ENCODE measurements around the gene ATG4A.
A peak's percentile ranks its signal among the peaks of the same experiment; 100 is the strongest.

Gene ATG4A

GRCh38 chrX:108132876-108133275 is 41.3 kb downstream of the ATG4A start:
- TF ChIP-seq CTCF (IDR thresholded peaks at IDR 0.05; ENCODE audit: poor library complexity, severe bottlenecking), result no peak
- Histone ChIP-seq H3K36me3 (ENCODE audit: low read depth) (no peaks in the 10 kb centered on the region), H3K27ac (ENCODE audit: poor library complexity, severe bottlenecking) (no peak overlapping the region), H3K27me3 (ENCODE audit: insufficient read depth, poor library complexity, severe bottlenecking) (no peaks in the 10 kb centered on the region), H3K4me3 (ENCODE audit: severe bottlenecking) (no peak overlapping the region), H3K4me1 (ENCODE audit: insufficient read depth, poor library complexity, severe bottlenecking) (no peaks in the 10 kb centered on the region), H3K9me3 (ENCODE audit: severe bottlenecking) (no peaks in the 10 kb centered on the region)
- DNase-seq (ENCODE audit: low spot score) (no peak), ATAC-seq (ENCODE audit: low read depth) (no peak)

- Histone ChIP-seq H3K9me3 (ENCODE audit: severe bottlenecking) (no peaks in the 10 kb centered on the region), H3K27ac (ENCODE audit: poor library complexity, severe bottlenecking) (no peak overlapping the region), H3K27me3 (ENCODE audit: insufficient read depth, poor library complexity, severe bottlenecking) (no peaks in the 10 kb centered on the region), H3K4me1 (ENCODE audit: insufficient read depth, poor library complexity, severe bottlenecking) (no peaks in the 10 kb centered on the region), H3K36me3 (ENCODE audit: low read depth) (no peaks in the 10 kb centered on the region), H3K4me3 (ENCODE audit: severe bottlenecking) (no peak overlapping the region)
- no peak for ATAC-seq (ENCODE audit: low read depth)
- no peak for DNase-seq (ENCODE audit: low spot score)
- no peak for TF ChIP-seq CTCF (IDR thresholded peaks at IDR 0.05; ENCODE audit: poor library complexity, severe bottlenecking)
Observed at GRCh38 chrX:108134724-108135123, 43.1 kb downstream of the ATG4A start.

- H3K9me3 ChIP-seq (ENCODE audit: severe bottlenecking), result no peaks in the 10 kb centered on the region
- no peak for ATAC-seq (ENCODE audit: low read depth)
- H3K4me1 ChIP-seq (ENCODE audit: insufficient read depth, poor library complexity, severe bottlenecking), result no peaks in the 10 kb centered on the region
- peak; percentile 36 for TF ChIP-seq CTCF (IDR thresholded peaks at IDR 0.05; ENCODE audit: poor library complexity, severe bottlenecking)
- H3K36me3 ChIP-seq (ENCODE audit: low read depth), result no peaks in the 10 kb centered on the region
- H3K27me3 ChIP-seq (ENCODE audit: insufficient read depth, poor library complexity, severe bottlenecking), result no peaks in the 10 kb centered on the region
- H3K4me3 ChIP-seq (ENCODE audit: severe bottlenecking), result no peak overlapping the region
- no peak for DNase-seq (ENCODE audit: low spot score)
- no peak overlapping the region for H3K27ac ChIP-seq (ENCODE audit: poor library complexity, severe bottlenecking)
Observed at GRCh38 chrX:108138814-108139702, 47.5 kb downstream of the ATG4A start.

GRCh38 chrX:108148524-108148923 is 56.9 kb downstream of the ATG4A start:
- no peak for ATAC-seq (ENCODE audit: low read depth)

More at GRCh38 chrX:108148524-108148923, 56.9 kb downstream of the ATG4A start:
- Histone ChIP-seq H3K36me3 (ENCODE audit: low read depth) (no peaks in the 10 kb centered on the region), H3K27ac (ENCODE audit: poor library complexity, severe bottlenecking) (no peak overlapping the region), H3K4me1 (ENCODE audit: insufficient read depth, poor library complexity, severe bottlenecking) (no peaks in the 10 kb centered on the region), H3K9me3 (ENCODE audit: severe bottlenecking) (no peaks in the 10 kb centered on the region), H3K27me3 (ENCODE audit: insufficient read depth, poor library complexity, severe bottlenecking) (no peaks in the 10 kb centered on the region), H3K4me3 (ENCODE audit: severe bottlenecking) (no peak overlapping the region)
- DNase-seq (ENCODE audit: low spot score), result no peak
- TF ChIP-seq CTCF (IDR thresholded peaks at IDR 0.05; ENCODE audit: poor library complexity, severe bottlenecking), result no peak

All from RWPE2 (cell line).